DMS153 treated with DMSO at 0.1 percent for 48 hours (cell line): ENCODE measurements around the gene HOXD3.

Experiments
- DNase-seq: peaks from one replicate; lab custom pipeline; 2025; ENCODE audit not compliant: unreplicated experiment; lab: John Stamatoyannopoulos, UW

HOXD3 gene

GRCh38 chr2:176206136-176206535 is 49.0 kb downstream of the HOXD3 start:
- no peak for DNase-seq

- no peak for DNase-seq
These were observed 49.6 kb downstream of the HOXD3 start for GRCh38 chr2:176206682-176207081.

- DNase-seq = no peak
These were observed 54.0 kb downstream of the HOXD3 start for GRCh38 chr2:176211110-176211509.

- no peak for DNase-seq
These were observed 55.2 kb downstream of the HOXD3 start for GRCh38 chr2:176212276-176212675.

GRCh38 chr2:176213406-176213805 is 56.3 kb downstream of the HOXD3 start:
- DNase-seq = no peak
